ENCODE data around the gene APOL1.
"Not testable (repeated sequence)": the region's sequence is repeated elsewhere in the genome, so short reads cannot be mapped to it uniquely, and the experiment has no call there.

APOL1 gene

DNA sequence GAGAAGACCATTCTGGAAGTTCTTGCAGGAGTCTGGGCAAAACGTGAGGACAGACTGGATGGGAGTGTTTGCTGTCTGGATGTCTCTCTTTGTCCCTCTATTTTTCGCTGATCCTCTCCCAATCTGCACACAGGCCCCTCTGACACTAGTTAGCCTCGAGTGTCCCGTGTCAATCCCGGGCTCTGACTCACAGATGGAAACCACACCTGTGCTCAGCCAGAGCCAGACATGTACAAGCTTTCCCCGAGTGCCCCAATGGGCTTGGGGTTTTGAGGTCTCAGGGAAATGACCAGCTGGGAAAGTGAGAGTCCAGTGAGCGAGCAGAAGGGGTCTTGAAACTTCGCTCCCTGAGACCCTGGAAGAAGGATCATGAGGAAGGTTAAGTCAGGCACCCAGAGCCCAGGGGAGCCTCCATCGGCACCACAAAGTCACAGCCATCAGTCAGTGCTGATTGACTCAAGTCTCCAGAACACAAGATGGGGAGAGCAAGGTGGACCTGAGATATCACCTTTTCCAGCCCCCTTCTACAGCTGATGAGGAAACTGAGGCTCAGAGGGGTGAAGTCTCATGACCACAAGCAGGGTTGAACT, 27.5 kb upstream of the APOL1 start:
- no peak for DNase-seq

DNA sequence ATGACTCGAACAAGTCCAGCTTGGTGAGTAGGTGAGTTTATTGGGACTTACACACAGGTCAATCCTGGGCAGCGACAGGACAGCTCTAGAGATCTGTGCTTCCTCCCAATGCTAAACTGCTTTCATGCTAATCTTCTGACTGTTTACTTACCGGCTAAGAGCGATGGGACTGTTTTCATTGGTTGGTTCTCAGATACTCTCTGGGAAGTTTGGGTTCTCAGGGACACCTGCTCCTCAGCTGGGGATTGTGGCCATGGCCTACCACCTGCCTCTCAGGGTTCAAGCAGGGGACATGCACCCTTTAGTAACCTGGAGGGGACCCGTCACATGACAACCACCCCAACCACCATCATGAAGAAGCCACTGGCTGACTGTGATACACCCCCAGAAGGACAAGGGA, 26.7 kb upstream of the APOL1 start:
- no peak for DNase-seq

DNA sequence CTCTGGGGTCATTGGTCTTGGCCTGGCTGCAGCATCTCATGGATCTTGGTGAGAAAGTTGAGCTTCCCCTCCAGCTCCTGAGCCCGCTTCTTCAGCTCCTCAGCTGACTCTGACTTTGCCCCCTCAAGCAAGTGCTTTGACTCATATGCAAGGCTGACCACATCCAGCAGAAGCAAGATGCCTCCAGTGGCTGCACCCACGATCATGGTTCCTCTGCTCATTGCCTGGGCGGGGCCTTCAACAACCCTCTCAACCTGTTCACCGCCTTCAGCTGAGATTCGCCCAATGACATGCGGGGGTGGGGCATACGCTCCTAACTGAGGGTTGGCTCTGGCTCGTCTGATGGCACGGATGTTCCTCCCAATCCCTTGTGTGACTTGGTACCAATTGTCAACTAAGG, 25.5 kb upstream of the APOL1 start:
- no peak for DNase-seq

DNA sequence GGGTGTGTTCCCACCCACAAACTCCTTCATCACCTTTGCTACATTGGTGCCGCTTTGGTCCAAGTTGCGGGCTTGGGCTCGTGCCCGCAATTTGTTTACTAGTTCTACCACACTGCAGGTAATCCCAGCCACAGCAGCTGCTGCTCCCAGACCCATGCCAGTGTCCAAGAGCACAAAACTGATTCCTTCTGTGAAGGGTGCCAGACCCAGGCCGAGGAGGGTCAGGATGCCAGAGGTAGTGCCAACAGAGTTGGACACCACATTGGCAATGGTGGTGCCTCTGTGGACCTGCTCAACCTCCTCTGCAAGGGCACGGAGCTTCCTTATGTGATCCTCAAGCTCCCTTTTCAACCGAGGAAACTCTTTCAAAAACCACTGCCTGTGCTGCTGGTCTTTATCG, 25.1 kb upstream of the APOL1 start:
- no peak for DNase-seq

DNA sequence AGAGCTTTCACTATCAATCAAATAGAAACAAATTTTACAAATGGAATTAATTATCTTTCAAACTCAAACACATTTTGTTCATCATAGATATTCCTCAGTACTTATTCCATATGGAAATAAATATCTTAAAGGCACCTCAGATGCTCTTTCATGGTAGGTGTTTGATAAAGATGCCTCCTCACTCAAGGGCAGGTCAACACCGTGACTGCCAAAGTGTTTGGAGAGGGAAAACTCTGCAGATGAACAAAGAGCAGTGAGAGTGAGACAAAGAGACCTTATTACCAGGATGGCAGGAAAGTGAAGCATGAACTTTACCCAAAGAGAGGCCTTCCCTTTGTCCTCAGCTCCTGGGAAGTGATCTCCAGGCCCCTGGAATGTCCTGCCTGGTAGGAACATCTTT, 24.6 kb upstream of the APOL1 start:
- not testable (repeated sequence) for DNase-seq

DNA sequence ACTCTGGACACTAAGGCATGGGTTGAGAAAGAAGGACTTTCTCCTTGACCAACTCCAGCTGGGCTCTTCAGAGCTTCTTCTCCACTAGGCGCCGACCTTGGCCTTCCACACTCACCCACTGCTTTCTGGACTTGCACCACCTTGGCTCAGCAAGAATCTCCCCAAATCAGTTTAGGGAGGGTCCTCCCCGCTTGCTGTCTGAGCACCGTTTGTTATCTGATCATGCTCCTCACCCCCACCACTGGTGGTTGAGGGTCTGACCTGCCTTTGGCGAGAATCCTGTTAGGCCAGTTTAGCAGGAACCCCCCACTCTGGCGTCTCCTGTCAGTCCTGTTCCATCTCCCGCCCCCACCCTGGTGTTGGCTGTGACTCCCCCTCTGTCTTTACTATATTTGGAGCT, 24.0 kb upstream of the APOL1 start:
- DNase-seq = no peak

DNA sequence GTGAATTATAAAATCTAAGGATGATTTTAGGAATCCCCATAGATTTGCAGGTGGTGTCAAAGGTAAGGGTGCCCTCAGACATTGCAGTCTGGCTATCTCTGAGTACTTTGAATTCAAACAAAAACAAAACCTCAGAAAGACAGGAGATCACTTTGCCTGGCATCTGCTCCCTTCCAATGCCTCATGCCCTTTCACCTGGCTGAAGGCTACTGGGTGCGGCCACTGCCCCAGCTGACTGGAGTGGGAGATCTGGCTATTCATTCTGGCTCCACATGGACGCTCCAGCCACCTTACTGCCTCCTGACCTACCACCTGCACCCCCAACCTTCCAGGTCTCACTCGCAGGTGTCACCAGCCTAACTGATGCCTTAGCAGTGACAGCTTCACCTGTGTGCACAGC, 23.3 kb upstream of the APOL1 start:
- not testable (repeated sequence) for DNase-seq

DNA sequence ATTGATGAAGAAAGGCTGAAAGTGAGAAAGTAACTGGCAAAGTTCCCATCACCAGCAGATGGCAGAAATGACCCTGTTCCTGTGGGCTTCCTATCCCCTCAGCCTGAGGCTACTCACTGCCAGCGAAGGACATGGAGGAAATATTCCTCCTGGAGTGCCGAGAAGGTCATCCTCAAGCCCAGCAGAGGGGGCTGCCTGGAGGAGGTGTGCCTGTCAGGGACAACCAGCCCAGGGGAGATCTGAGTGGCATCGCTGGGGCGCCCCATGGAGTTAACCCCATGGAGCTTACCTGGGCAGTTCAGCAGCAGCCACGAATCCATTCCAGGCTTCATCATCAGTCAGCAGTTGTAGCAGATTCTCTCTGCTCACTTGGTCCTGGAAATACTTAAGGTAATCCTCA, 21.9 kb upstream of the APOL1 start:
- not testable (repeated sequence) for DNase-seq

DNA sequence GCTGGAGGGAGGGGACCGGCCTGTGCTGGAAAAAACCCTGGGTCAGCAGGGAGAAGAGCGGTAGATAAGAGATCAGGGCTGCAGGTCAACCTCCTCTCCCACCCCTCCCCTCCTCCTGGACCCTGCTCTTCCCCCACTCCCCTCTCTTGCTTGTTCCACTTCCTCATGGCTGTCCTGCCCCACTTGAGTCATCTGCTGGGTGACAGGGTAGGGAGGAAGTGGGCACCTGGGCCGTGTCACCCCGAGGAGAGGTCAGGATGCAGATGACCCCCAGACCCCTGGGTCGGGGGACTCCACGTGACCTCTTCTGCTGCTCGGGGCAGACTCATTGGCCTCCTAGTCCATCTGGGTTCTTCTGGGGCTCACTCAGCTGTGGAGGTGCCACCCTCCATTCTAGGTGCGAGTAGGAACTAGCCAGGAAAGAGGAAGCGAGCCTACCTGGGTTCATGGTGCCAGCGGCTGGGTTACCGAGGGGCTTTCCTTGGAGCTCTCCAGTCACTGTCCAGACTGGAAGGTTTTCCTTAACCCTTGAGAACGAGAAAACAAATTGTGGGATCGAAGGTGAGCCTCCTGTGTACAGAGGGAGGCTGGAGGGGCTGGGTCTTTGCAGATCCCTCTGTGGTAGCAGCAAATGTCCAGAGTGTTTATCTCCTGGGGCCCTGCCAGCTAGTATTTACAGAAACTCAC, 20.1 kb upstream of the APOL1 start:
- DNase-seq = no peak

DNA sequence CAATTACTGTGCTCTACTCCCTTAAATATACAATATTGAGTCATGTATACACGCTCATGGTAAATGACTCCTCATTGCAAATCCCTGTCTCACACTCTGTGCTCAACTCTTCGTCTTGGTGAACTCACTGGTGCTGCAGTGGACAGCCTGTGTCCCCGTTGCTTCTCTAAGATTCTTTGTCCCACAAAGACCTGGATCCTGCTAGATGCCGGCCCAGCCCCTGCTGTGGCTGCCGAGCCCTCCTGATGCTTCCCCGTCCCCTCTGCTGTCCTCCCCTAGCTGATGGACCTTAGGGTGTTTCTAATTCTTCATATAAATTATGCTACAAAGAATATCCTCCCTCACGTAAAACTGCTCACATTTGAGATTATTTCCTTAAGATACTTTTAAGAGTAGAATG, 19.1 kb upstream of the APOL1 start:
- no peak for DNase-seq

DNA sequence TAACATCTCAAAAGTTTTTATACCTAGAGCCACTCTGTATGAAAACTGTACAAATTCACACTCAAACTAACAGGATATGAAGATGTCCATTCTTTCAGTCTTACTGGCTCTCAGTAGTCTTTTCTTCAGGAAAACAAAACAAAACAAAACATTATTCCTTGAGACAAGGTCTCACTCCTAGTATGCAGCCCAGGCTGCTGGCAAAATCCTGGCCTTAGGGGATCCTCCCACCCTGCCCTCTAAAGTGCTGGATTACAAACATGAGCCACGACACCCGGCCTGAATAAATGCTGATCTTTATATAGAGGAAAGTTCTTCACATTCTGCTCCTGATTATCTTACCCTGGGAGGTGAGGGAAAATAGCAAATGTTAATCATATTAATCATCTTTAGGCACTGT, 18.7 kb upstream of the APOL1 start:
- DNase-seq = no peak

DNA sequence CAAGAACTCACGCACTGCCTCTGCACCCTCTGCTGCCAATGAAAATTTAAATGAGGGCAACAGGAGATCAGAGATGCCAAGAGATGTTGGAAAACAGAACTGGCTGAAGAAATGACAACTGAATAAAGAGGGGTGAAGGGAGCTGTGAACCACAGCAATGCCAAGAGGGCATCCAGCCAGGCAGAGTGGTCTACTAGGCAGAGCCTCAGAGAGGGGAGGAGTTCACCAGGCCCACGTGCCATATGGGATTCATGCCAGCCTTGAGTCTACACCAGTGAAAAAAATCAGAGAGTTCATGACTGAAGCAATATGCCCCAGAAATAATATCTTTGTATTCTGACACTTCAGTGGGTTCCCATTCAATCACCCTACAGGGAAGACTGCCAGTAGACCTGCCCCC, 18.0 kb upstream of the APOL1 start:
- no peak for DNase-seq

DNA sequence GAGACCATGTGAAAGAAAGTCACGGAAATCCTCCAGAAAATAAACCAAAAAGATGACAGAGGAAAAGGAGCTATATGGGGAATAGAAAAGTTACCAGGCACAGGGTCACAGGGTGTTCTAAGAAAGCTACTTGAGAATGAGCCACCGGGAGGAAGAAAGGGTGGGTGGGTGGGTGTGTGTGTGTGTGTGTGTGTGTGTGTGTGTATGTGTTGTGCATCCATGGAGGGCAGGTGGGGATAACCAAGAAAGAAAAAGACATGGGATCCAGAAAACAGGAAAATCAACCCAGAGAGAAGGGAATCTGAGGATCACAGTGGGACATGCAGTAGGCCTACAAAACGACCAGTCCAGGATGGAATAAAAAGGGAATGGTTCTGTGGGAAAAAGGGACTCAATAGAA, 17.3 kb upstream of the APOL1 start:
- DNase-seq = no peak

DNA sequence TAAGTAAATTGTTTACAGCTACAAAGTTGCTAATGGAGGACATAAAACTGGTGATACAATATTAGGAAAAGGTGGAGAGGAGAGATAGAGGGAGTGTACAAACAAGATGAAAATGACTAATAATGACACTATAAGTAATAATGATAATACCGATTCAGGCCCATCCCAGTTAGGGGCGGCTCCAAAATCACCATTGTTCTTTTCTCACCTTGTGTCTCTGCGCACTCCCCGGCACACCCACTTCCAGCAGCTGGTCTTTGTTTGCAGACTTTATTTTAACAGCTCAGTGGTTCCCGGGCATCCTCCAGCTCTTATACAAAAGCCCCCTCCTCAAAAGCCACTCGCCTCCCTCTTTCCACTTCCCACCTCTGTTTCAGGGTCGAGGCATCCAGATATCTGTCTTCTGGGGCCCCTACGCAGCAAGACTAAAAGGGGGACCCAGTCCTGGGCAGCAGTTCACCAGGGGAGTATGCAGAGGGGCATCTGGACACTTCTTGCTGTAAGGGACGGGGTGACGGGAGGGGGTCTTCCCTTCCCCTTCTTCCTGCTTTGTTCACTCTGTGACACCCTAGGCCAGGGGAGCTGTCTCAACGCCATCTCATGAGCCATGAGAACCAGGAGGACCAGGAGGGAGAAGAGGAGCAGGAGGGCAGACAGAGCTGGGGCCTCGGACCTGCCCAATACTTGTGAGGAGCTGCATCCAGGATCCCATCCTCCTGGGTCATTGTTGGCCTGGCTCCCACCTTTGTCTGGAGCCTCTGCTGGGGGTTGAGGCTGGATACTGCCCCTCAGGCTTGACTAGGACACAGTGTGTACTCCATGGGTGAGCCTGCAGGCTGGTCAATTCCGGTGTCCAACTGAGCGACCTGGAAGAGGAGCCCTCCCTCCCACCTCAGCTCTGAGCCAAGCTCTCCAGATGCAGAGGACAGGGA, 16.3 kb upstream of the APOL1 start:
- no peak for DNase-seq

DNA sequence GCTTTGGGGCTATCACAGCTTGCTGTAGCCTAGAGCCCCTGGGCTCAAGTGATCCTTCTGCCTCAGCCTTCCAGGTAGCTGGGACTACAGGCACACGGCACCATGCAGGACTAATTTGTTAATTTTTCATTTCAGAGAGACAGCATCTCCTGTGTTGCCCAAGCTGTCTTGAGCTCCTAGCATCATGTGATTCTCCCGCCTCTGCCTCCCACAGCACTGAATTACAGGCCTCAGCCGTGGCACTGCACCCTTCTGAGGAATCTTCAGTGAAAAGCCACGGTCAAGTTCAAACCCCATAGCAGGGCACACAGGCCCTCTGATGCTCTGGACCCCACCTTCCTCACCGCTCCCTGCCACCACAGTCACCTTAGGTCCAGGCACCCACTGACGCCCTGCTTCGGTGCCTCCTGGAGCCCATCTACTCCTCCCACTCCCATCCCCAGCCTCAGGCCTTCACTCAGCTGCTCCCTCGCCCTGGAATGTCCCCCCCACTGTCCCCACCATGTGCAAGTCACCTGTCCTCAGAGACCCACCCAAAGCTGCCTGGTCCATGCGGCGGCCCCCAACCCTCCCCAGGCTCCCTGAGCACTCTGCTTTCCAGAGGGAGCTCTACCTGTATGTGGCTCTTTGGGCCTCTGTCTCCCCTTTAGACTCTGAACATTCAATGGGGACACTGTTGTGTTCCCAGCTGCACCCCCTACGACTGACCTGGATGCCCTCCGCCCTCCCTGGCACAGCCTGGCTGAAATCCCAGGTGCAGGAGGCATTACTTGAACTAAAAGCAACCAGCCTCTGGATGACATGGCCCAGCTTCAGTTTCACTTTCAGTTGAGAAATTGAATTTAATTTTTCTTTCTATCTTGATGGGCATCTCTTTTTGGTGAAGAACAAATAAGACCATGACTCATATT, 15.2 kb upstream of the APOL1 start:
- no peak for DNase-seq

DNA sequence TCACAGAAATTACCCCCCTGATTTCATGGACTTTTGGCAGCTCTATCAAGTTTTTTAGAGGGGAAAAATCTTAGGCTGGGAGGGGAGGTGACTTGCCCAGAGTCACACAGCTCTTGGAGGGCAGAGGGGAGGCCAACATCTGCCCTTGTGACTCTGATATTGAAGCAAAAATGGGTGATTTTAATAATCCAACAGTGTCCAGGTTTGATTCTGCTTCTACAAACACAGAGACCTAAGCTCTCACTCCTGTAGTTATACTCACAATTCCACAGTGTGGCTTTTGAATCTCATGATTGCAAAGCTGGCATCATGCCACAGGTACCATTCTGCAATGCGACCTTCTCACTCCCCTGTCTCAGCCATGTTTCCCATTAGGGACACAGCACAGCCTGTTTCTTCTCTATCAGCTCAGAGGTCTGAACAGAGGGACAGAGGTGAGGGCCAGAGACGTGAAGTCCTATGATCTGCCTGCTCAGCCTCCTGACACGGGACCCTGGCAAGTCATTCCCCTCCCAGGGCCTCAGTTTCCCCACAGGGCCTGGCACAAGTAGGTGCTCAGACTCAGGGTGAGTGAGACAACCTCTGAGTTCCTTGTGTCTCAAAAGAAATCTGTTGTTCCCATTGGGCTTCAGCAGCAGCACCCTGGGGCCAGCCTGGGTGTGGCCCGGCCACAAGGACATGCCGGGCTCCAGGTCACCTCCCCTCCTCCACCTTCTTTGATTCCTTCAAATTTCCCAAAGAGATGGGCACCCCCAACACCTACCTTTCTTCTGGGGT, 14.4 kb upstream of the APOL1 start:
- no peak for DNase-seq

DNA sequence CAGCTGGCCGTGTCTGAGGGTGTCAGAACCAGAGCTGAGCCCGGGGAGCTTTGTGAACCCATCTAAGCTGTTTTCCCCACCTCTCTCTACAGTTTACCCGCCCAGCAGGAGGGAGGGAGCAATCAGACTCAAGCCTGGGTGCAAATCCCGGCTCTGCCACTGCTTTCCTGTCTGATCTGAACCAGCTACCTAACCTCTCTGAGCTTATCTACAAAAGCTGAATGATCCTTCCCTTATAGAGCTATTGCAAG, 13.9 kb upstream of the APOL1 start:
- no peak for DNase-seq

DNA sequence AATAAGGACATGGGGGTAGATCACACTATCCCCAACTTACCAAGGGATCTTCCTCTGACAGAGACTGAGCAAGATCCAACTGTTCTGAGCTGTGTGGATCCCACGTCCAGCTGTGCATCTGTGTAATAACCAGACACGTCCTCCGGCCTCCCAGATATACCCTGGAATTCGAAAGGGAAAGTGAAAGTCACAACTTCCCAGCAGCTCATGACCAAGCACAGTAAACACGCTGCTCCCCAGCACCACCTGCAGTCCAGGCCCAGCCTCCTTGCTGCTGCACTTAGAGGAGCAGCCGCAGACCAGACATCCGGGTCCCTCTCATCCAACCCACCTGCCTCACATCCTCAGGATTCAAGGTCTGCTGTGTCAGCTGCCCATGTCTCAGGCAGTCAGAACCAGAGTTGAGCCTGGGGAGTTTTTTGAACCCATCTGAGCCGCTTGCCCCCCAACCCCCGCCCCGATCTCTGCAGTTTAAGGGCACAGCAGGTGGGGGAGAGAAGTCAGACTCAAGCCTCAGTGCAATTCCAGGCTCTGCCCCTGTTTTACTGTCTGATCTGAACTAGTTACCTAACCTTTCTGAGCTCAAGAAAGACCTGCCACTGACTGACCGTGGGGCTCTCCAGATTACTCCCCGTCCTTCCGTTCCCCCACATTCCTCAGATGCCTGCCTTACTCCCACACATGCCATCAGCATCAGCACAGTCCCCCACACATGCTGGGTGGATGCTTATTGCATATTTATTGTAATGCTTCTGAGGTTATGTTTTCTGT, 13.3 kb upstream of the APOL1 start, which contains the start of gene APOL2:
Gene APOL2 (minus strand): TSS at position 127 of the 771 bp plus-strand sequence. CDS start 6,365 bp downstream, outside the sequence.
- peak; percentile 71 for DNase-seq

DNA sequence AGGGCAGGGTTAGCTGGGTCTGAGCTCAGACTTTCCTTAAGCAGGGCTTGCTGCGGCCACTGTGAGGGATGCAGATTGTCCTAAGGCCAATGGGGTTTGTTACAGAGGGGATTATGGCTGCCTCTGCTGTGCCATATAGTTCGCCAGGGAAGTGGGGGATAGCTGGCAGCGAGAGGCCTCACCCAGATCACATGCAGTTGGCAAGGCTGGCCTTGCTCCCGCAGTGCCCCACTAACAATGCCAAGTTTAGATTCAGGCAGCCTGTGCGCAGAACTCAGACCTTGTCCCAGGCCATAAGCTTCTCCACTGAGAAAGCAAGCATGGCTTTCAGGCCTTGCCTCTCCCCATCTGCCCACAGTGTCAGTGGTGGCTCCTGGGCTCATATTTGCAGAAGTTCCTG, 8.9 kb upstream of the APOL1 start:
- no peak for DNase-seq

DNA sequence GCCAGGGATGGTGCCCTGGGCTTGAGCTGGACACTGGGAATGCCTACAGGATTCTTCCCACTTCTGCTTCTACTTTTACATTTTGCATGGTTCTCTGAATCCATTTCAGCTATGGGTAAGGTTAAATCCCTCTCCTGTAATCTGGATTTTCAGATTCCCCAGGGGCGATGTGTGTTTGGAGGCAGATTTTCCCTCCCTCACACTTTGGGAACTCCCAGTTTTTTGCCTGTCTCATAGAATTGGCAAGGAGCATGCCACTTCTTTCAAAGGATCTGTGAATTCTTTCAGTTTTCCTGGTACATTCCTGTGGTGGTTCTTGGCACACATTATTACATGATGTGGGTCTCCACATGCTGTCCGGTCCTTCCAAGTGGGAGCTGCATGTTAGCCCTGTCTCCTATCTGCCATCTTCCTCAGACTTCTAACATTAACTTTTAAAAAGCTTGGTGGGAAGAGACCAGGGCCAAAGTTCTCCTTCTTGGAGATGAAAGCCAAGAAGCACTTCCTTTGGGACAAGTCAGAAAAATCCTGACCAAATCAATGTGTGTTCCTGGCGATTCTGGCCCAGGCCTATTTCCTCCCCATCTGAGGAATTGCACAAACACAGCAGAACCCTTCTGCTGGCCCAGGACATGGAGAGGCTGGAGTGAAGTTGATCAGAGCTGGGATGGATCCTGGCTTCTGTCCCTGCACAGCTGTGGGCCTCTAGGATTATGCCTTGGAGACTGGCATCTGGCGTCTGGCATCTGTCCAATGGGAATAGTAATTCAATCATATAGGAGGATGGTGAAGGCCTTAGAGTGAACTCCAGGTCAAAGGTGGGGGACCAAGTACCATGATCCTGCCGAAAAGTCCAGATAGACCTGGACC, 8.2 kb upstream of the APOL1 start:
- DNase-seq = no peak
